K562 (cell line): ENCODE measurements around the gene SLC25A29.

ENCODE experiments used
- MLX ChIP-seq, 2 experiments: fragments of 450-650 bp in 1 of 2; sonication (generic) in 1 of 2; formaldehyde crosslinking; conservative IDR thresholded peaks; 2 replicates each; pipeline versions ENCODE4 v1.4.0 to v1.8.1; 2020 to 2022; ENCODE audit warnings: mild to moderate bottlenecking in 1 of 2, missing genetic modification reagents in 1 of 2
- MXI1 ChIP-seq: IDR thresholded peaks from 2 replicates; pipeline ENCODE4 v1.6.1; 2011; ENCODE audit warnings: low read depth, mild to moderate bottlenecking, improper control_type of control experiment, low read length

DNA sequence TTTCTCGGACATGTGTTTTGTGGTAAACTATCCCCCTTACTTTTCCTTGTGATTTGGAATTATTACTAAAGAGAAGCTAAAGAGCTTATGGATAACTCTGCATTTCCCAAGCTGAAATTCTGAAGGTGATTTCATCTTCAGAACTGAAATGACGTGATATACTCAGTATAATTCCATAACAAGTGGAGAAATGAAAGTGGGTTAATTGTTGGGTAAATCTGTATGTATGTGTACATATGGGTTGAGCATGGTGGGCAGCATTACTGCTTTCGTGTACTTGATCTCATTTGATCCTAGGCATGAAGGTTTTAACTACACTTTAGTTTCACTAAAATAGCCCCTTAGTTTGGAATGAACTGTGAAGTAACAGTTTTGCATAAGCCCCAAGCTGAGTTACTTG, 63.2 kb downstream of the SLC25A29 start:
- TF ChIP-seq MLX (CRISPR knock-in tag; conservative IDR thresholded peaks at IDR 0.05) (no peak), MXI1 (no peak)
